Tongue (tissue), 2 donors: ENCODE measurements around the gene ANKRD13A. TPM values are rescaled to one million over a fixed set of nuclear protein-coding genes. Genes with fewer than 3 reads are reported as not detected.

ENCODE experiments used
- DNase-seq: peaks from one replicate; pipeline ENCODE4 v3.0.0-alpha.2; 2015
- total RNA-seq: library from RNA; depleted of rRNA; stranded (reverse); fragments of >200 nt; gene quantifications from one replicate; pipeline ENCODE4 v1.2.3, GENCODE V29; 2014

ANKRD13A gene
- 46.5 TPM for total RNA-seq

DNA sequence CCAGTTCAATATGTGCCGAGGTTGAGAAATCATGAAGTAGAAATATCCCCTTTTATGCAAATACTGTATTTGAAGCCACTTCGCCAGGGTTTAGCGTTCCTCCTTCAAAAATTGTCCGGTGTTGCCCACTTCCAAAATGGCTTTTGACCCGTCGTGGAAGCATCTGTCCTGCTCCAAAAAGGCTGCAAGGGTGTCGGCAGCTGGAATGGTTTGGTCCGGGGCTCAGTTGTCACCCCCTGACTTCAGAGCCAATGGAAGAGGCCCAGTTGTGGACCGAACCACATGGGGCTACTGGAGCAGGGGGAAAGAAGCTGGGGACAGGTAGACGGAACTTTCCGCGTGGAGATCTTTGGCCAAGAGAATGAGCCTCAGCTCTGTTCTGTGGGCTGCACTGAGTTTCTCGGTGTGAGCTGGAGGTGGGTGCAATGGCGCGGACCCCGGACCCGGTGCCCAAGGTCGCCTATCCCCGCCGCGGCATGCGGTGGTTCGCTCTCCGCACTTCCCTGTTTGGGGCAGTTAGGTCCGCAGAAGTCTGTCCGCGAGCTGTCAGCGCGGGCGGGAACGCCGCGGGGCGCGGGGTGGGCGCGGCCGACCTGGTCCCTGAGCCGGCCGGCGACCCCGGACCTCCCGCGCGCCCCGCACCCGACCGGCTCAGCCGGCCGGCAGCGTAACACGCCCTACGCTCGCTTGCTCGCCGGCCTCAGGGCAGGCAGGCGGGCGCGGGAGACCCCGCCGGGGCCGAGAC, at the start of gene ANKRD13A:
Gene ANKRD13A, plus strand, starts transcription at position 527 of the 745 bp plus-strand sequence. CDS start 259 bp downstream, outside the sequence.
- DNase-seq: peak; percentile 97

DNA sequence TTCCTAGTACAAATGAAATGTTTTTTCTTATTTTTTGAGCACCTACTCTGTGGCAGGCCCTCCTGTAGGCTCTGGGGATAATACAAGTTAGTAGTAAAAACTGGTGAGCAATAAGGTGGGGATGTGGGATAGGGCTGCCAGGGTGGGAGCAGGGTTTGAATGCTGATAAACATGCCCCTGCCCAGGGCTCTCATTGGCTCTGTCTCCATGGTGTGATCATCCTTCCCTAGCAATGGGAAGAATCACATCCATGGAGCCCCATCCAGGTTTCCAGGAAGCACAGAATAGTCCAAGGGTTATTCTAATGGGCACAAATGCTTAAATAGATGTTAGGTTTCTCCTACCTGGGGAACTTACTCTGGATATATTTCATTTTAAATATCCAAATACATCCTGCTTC, 48.6 kb upstream of the ANKRD13A start:
- no peak for DNase-seq

DNA sequence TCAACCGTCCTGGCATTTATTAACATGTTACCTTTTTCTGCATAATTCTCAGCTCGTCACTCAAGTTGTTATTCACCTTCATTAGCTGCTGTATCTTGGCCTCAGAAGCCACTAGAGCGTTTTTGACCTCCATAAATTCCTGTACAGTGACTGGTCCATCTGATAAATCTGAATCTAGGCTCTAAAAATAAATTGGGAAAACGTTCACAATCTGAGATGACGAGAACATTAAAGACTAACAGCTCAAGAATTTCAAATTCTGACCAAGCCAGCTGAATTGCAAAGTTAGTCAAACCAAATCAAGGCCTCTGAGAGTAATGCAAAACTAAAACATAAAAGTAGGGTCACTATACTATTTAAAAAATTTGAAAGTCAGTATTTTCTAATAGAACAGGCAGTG, 48.1 kb upstream of the ANKRD13A start:
- no peak for DNase-seq

DNA sequence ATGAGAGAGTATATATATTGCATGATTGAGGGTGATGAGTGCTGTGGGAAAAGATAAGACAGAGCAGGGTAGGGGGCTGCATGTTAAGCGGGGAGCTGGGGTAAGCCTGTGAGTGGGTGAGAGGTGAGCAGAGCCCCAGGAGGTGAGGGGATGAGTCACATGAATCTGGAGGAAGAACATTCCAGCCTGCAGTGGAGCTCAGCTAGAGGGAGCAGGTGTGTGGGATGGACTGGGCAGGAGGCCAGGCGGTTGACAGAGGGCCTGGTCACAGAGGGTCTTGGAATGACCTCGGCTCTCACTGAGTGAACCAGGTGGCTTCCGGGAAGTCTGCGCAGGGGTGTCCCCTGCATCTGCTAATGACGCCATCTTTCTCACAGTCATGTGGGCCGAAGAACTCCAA, 47.5 kb upstream of the ANKRD13A start:
- DNase-seq: peak; percentile 86

DNA sequence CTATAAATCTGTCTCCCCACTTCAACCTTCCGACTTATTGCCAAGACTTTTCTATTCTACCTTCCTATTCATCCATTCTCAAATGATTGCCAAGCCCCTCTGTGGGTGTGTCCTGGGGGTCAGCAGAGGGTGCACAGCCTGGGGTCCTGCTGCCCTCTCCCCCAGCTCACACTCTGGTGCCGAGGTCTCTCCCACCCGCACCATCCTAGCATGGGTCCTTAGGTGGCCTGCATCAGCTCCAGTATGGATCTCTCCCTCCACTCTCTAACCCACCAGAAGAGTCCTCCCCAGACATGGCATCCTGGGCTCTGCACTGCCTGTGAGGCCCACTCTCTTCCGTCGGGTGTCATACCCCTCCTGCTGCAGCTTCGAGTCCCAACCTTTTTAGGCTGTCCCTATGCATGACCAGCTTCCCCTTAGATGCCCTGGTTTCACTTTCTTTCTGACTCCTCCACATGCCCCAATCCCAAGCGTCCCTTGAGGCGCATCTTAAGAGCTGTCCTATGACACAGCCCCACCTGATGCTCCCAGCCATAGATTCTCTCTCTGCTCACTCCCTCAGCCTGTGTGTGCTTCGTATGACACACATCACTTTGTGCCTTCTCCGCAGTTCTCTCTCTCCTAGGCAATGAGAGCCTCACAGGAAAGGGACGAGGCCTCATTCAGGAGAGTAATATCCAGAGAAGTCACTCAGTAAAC, 46.9 kb upstream of the ANKRD13A start:
- DNase-seq: no peak

DNA sequence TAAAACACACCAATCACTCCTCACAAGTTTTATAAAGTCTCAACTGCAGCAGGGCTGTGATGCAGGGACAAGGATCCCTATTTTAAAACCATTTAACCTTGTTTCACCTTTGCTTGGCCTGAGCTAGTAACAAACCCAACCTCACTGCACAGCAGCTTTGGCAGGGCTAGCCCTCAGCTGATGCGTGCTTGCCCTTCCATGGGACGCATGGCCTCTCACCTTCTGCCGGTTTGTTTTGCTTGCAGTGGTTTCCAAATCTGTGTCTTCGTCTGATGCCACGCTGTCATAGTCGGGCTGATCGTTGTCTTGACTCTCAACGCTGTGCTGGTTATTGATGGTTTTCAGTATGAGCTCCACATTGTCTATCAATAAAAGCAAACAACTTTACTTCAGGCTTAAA, 46.4 kb upstream of the ANKRD13A start:
- no peak for DNase-seq

DNA sequence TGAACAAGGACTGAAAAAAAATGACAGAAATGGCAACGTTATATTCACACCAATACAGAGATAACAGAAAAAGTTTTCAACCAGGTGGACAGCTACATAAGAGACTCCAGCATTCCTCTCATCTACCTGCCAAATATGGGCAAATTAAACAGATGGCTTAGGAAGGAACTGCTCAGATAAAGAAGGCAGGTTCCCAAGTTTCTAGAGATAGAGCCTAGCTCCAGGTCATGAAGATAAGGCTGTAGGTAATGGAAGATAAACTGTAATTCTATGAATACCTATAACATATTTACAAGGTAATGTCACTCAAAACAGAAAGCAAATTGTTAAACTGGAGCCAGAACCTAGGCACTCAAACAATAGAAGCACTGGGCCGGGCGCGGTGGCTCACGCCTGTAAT, 45.6 kb upstream of the ANKRD13A start:
- DNase-seq: no peak

DNA sequence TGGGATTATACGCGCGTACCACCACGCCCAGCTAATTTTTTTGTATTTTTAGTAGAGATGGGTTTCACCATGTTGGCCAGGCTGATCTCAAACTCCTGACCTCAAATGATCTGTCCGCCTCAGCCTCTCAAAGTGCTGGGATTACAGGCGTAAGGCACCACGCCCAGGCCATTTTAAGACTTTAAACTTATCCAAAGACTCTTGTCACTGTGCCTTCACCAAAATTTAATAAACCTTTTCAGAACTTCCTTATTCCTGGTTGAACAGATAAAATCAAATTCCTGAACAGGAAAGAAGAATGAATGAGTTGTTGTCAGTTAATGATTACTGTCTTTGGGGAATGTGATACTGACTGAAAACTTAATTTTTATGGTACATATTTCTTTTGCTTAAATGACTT, 40.9 kb upstream of the ANKRD13A start:
- no peak for DNase-seq

DNA sequence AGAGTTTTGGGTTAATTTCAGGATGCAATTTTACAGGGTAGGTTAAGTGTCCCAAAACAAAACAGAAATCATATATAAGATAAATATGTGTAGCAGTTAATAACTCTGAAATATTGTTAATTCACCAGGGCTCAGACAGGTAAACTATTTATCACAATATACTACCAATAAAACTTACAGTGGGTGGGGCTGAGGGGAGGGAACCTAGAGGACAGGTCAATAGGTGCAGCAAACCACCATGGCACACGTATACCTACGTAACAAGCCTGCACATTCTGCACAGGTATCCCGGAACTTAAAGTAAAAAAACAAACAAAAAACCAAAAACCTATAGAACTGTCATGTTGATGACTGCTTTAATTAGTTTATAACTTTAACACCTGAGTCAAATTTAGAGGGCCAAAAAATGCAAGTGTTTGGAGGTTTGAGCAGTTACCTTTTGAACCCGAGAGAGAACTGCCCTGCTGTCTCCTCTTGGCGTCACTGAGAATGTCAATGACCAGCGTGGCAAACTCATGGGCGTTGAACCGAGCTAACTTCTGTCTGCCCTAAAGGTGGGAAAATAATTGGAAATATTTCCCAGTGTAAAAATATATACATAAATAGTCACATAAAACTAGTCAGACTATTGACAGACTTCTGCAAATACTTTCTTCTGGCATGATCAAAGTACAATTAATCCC, 39.7 kb upstream of the ANKRD13A start:
- DNase-seq: no peak

DNA sequence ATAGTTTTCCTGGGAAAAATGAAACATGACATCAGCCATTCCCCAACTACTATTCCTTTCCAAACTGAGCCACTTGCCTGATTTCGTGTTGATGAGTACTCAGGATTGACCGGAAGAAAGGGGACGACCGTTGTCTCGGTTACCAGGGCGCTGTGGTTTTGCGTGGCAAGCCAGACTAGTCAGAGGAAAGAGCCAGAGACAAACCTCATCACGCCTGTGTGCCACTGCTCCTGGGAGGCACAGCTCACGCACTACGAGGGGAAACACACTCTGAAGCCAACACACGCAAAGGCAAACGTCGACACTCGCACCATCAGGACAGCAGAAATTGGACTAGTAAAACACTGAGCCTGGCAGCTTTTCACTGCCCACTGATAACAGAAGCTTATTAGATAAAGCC, 38.0 kb upstream of the ANKRD13A start:
- no peak for DNase-seq

DNA sequence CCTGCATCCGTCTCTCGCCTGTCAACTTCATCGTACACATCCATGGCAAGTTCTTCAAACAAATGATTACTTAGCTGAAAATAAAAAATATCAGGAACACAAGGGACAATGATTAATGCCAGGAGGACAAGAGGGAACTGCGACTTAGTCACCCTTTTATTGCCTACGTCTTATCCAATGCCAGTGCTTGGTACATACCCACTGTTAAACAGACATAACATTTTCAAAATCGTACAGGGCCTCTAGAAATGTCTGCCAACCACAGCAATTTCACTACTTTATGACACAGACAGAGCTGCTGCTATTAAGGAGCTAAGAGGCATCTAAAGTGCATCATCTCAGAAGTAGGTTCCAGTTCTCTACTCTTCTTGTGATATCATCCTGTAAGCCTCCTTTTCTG, 37.6 kb upstream of the ANKRD13A start:
- no peak for DNase-seq

DNA sequence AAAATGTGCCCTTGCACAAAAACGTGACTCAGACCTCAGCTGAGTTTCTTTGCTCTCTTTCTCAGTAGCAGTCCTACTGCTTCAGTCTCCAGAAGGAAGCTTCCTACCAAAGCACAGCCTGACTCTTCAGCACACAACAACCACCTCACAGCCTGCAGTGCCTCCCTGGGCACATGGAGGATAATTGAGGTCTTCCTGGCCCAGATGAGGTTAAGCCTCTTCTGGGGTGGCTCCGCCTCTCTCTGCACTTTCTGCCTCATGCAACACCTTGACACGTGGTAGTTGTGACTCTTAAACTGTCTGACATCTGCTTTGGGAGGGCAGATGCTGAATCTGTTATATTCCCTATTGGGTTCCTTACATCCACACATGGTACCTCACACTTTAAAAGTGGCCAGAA, 36.8 kb upstream of the ANKRD13A start:
- no peak for DNase-seq

DNA sequence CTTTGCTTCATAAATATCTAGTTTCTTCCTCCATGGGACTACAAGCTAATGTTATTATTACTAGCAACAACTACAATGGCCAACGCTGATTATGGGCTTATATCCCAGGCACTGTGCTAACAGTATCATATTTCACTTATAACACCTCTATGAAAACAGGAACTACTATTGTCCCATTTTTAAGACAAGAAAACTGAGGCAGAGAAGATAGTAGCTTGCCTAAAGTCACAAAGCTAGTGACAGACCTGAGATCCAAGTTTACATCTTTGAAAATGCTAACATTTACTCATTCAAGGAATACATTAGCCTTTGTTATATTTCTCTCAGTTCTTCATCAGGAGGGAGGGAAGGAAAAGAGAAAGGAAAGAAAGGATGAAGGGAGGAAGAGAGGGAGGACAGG, 35.9 kb upstream of the ANKRD13A start:
- no peak for DNase-seq

DNA sequence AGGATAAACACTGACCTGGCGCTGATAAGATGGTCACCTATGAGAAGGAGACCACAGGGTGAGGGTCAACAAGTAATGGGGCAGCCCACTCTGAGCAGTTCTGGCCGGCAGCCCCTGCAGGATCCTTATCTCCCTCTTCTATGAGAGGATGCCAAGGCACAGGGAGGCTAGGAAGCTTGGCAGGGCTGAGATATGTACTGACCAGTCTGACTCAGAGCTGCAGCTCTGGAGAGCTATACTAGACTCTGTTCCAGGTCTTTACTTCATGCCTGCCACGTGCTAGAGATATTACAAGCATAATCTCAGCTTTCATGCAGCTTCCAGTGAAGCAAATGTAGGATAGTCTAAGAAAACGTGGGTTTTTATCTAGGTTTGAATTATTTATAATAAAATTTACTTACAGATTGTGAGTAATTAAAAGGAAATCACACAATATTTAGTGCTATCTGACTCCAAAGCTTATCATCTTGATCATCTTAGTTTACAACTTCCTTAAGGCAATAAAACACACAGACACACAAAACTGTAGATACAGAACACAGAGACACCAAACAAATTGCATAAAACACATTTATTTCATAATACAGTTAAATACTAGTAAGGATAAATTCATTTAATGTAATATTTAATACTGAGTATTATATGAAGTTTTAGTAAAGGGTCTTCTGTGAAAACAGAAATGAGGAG, 35.3 kb upstream of the ANKRD13A start:
- no peak for DNase-seq

DNA sequence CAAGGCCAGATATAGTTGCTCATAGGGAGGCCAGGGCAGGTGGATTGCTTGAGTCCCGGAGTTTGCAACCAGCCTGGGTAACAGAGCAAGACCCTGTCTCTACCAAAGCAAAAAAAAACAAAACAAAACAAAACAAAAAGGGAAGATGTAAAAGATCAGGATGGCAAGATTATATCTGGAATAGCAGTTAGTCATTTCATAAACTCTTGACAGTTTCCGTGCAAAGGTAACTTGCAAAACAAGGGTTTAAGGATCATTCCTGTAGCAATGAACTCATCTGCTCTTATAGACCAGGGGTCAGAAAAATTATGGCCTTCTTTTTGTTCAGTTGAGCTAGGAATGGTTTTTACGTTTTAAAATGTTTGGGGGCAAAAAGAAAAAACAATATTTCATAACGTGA, 32.7 kb upstream of the ANKRD13A start:
- DNase-seq: no peak

DNA sequence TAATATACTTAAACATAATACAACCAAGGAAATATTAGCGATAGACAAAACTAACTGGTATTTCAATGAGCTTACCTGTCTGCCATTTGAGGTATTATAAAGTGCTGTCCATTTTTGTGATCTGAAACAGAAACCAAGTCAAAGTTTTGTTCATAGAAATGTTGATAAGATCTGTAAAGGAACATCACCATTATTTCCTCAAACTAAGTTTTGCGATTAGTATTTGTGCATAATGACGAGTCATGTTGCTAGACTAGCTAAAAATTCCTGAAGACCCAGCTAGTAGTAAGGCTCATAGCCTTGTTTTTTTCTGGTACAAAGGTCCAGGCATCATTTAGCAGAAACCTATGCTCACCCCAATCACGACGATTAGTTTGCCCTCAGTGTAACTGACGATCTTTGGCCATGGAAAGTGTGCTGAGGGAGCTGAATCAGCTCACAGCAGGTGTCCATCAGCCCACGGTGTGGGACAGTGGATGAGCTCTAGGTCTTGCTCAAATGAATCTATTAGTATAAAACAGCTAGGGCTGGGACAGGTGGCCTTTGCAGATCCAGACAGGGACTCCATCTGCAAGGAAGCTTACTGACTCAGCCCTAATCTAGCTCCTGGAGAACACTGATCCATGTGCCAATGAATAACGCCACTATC, 31.7 kb upstream of the ANKRD13A start:
- DNase-seq: no peak

DNA sequence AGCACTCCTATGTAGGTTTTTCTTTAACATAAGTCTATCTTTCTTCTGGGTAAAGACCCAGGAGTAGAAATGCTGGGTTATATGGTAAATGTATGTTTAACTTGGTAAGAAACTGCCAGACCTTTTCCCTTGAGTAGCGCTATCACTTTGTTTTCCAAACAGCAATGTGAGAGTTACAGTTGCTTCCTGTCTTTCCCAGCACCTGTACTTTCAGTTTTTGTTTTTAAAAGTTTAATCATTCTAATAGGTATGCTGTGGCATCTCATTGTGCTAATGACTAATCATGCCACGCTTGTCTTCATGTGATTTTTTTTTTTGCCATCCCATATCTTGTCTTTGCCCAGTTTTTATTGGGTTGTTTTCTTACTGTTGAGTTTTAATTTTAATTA, 31.2 kb upstream of the ANKRD13A start:
- DNase-seq: no peak

DNA sequence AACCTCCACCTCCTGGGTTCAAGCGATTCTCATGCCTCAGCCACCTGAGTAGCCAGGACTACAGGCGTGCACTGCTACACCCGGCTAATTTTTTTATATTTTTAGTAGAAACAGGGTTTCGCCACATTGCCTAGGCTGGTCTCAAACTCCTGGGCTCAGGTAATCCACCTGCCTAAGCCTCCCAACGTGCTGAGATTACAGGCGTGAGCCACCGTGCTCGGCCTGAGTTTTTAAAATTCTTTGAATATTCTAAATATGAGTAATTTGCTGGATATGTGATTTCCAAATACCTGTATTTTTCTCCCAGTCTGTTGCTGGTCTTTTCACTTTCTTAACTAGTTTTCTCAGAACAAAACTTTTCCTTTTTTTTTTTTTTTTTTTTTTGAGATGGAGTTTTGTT, 30.4 kb upstream of the ANKRD13A start:
- no peak for DNase-seq

DNA sequence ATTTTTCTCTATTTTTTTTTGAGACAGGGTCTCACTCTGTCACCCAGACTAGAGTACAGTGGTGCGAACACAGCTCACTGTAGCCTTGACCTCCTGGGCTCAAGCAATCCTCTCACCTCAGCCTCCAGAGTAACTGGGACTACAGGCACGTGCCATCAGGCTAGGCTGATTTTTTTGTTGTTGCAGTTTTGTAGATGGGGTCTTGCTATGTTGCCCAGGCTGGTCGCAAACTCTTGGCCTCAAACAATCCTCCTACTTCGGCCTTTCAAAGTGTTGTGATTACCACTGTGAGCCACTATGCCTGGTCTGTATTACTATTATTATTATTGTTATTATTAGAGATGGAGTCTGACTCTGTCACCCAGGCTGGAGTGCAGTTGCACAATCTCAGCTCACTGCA, 26.4 kb upstream of the ANKRD13A start:
- no peak for DNase-seq

DNA sequence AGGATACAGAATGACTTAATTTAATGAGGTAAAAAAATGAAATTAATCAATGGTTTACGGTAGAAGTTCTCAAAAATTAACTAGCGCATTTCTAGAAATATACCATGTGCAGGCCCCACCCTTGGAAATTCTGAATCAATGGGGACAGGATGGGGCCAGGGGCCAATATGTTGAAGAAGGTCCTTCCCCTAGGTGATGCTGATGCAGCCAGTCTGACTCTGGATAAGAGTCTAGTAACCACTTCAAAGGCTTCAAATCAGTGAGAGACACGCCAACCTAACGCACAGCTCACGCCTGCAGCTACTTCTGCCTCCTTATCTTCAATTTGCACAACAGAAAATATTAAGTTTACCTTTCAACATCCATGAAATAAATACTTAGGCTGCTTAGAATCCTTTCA, 17.9 kb upstream of the ANKRD13A start:
- DNase-seq: no peak

DNA sequence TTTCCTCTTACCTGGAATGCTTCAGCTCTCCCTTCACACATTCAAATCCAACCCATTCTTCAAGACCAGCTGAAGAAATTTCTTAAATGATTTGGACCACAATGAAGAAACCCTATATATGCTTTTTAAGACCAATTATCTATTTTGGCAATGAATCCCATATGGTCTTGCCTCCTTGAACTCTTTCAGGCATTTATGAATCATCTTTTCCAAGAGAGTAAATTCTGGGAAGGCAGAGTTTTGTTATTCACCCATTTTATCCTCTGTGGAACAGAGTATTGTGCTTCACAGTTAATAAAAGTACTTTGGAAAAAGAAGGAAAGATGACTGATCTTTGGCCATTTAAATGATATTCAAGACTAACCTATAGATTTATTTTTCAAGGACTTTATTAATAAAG, 17.0 kb upstream of the ANKRD13A start:
- no peak for DNase-seq

DNA sequence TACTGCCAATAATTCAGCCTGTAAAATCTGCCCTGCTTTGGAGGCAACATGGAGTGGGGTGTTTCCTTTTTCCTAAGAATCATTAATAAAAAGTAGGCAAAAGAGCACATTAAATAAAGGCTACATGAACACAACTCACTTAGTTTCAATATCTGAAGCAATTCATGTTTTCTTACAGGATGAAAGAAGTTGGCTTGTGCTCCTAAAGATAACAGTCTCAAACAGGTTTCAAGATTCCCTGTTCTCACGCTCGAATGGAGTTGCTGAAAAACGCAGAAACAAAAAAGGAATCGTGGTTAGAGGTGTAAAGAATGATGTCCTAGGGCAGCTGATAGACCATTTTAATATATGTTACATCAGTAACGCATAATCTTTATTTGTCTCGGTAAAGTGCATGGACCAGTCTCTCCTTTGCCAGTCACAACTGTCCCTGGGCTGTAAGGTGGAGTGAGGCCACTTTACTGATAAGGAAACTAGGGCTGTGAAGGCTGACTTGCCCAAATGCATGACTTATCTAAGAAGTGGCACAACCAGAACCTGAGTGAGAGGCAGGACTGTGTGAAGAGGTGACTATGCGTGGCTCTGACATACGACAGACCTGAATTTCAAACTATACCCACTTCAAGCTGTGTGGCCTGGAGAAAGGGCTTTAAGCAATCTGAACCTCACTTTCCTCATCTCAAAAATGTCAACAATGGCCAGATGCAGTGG, 15.6 kb upstream of the ANKRD13A start:
- DNase-seq: no peak
